ENCODE measurements around the gene MAML2. TPM values are rescaled to one million over a fixed set of nuclear protein-coding genes. Genes with fewer than 3 reads are reported as not detected.

Gene MAML2
- total RNA-seq, 1 donor from 2014 or later = 1.3 TPM

DNA sequence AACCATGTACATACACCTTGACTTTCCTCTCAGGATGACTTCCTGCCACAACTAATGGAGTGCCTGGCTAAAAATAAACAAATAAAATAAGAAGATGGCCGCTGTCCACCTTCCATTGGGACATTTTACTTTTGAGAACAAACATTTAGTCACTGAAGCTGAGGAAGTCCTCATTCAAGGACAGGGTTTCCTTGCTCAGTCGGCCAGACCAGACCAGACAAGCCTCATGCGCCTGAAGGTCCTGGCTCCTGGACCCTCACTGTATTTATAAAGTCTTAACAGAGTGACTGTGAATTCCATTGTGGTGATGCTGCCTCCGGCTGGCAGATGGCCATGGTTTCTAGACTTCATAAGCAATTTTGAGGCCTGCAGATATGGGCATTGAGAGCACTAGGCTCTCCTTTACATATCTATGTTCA lies 114.5 kb downstream of the MAML2 start:
- Histone ChIP-seq H3K36me3 (ENCODE audit: control insufficient read depth, insufficient read depth, low read length) (no peaks in the 10 kb centered on the region), H3K4me3 (ENCODE audit: low read depth, low read length) (no peak overlapping the region), H3K27me3 (ENCODE audit: control insufficient read depth, insufficient read depth, low read length) (no peaks in the 10 kb centered on the region)
- DNase-seq (ENCODE audit: low read depth) (peak; percentile 94), FAIRE-seq (no peak)
- TF ChIP-seq, protein P1, sequence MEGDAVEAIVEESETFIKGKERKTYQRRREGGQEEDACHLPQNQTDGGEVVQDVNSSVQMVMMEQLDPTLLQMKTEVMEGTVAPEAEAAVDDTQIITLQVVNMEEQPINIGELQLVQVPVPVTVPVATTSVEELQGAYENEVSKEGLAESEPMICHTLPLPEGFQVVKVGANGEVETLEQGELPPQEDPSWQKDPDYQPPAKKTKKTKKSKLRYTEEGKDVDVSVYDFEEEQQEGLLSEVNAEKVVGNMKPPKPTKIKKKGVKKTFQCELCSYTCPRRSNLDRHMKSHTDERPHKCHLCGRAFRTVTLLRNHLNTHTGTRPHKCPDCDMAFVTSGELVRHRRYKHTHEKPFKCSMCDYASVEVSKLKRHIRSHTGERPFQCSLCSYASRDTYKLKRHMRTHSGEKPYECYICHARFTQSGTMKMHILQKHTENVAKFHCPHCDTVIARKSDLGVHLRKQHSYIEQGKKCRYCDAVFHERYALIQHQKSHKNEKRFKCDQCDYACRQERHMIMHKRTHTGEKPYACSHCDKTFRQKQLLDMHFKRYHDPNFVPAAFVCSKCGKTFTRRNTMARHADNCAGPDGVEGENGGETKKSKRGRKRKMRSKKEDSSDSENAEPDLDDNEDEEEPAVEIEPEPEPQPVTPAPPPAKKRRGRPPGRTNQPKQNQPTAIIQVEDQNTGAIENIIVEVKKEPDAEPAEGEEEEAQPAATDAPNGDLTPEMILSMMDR (IDR thresholded peaks at IDR 0.05; ENCODE audit: insufficient read depth, low read length, severe bottlenecking) = no peak

DNA sequence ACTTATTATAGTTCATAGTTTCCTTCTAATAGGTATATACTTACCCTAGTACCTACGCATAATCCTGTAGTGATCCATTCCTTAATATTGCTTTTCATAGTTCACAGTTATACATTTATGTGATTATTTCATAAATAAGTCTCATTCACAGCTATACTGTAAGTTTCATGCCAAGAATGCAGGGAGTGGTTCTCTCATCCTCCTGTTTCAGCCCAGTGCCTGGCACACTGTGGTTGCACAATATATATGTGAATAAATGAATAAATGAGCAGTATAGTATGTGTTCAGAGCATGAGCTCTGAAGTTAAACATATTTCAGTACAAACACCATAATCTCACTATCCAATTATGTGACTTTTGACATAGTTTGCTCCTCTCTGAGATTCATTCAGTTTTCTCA lies 115.8 kb downstream of the MAML2 start:
- no peak for FAIRE-seq
- peak; percentile 68 for DNase-seq (ENCODE audit: low read depth)
- no peak overlapping the region for H3K4me3 ChIP-seq (ENCODE audit: low read depth, low read length)
- no peaks in the 10 kb centered on the region for H3K27me3 ChIP-seq (ENCODE audit: control insufficient read depth, insufficient read depth, low read length)
- no peaks in the 10 kb centered on the region for H3K36me3 ChIP-seq (ENCODE audit: control insufficient read depth, insufficient read depth, low read length)
- TF ChIP-seq, protein P1 (IDR thresholded peaks at IDR 0.05; ENCODE audit: insufficient read depth, low read length, severe bottlenecking) = no peak

DNA sequence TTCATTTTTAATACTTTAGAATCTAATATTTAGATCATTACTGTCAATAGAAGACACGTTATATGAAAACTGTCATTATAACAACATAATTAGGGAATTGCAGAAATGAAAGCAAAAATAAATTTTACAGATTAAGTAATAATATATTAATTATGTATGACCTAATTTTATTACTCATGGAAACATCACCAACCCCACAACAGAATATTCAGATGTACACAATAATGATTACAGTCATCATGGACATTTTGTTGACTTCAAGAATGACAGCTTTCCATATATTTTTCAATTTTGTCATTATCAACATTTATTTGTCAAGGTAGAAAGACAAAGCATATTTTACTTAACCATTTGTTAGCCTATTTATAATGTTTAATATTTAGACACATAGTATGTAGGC lies 119.9 kb downstream of the MAML2 start:
- Histone ChIP-seq H3K36me3 (ENCODE audit: control insufficient read depth, insufficient read depth, low read length) (no peaks in the 10 kb centered on the region), H3K4me3 (ENCODE audit: low read depth, low read length) (no peak overlapping the region), H3K27me3 (ENCODE audit: control insufficient read depth, insufficient read depth, low read length) (no peaks in the 10 kb centered on the region)
- DNase-seq (ENCODE audit: low read depth) = no peak
- TF ChIP-seq, protein P1 (IDR thresholded peaks at IDR 0.05; ENCODE audit: insufficient read depth, low read length, severe bottlenecking) = no peak
- FAIRE-seq = no peak

DNA sequence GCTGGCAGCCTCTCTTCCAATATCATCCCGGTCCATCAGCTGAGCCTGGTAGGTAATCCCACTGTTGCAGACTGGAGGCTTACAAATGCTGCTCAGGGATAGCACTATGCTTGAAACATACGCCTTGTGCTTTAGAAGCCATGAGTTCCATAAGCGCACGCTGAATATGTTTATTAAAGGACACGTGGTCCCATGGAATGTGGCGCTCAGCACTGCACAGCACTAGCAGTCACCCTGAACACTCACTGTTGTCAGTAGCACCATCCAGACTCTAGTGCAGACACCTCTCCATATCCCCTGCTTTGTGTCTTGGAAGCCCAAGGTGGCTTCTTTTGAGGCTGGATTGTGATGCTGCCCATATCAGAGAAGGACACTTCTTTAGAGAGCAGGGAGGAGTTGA lies 120.9 kb downstream of the MAML2 start:
- DNase-seq (ENCODE audit: low read depth) = no peak
- FAIRE-seq = no peak
- H3K36me3 ChIP-seq (ENCODE audit: control insufficient read depth, insufficient read depth, low read length) = no peaks in the 10 kb centered on the region
- no peaks in the 10 kb centered on the region for H3K27me3 ChIP-seq (ENCODE audit: control insufficient read depth, insufficient read depth, low read length)
- TF ChIP-seq, protein P1 (IDR thresholded peaks at IDR 0.05; ENCODE audit: insufficient read depth, low read length, severe bottlenecking) = no peak
- no peak overlapping the region for H3K4me3 ChIP-seq (ENCODE audit: low read depth, low read length)

DNA sequence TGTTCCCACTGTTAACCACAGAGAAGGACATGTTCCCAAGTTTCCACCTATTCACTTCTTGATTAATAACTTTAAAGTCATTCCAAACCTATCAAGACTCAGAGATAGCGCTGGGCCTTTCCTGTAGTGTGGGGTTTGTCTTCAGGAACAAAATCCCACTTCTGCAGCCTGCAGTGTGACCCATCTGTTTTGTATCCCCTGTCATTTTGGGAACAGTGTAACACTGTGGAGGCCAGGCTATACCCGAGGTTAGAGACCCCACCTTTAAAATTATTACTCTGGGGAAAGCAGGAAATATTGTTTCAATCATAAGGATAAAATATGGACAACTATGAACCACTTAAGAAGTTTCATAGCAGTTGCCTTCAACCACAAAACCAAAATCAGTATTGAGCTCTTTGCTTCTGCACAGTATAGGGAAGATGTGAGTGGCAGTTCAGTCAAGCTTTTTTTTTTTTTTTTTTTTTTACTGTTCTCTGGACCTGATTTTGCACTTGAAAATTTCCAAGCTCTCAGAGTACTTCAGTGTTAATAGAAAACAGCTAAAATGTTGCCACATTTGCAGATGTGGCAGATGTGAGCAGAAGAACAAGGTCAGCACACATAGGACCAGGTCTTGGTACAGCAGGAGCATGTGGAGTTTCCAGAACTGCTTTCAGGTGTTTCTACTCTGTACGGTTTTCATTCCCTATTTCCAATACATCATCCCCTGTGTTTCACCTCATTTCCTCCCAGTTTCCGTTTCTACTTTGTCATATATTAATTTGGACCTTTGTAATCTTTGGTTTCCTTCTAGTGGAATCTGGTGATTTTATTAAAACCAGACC lies 121.5 kb downstream of the MAML2 start:
- Histone ChIP-seq H3K36me3 (ENCODE audit: control insufficient read depth, insufficient read depth, low read length) (no peaks in the 10 kb centered on the region), H3K4me3 (ENCODE audit: low read depth, low read length) (no peak overlapping the region), H3K27me3 (ENCODE audit: control insufficient read depth, insufficient read depth, low read length) (no peaks in the 10 kb centered on the region)
- TF ChIP-seq, protein P1 (IDR thresholded peaks at IDR 0.05; ENCODE audit: insufficient read depth, low read length, severe bottlenecking) = no peak
- no peak for FAIRE-seq
- no peak for DNase-seq (ENCODE audit: low read depth)
